Measurements from ENCODE around the gene KRT6A.

The KRT6A gene

GRCh38 chr12:52534482-52534881, 41.4 kb upstream of the KRT6A start:
- DNase-seq, result no peak
- no peak overlapping the region for H2AFZ ChIP-seq (ENCODE audit: low read depth, low read length)
- H3K36me3 ChIP-seq (ENCODE audit: control insufficient read depth in 1 of 2, insufficient read depth in 2 of 2, low read depth in 1 of 2, low read length in 2 of 2), result no peaks in the 10 kb centered on the region
- WGBS, result 69% methylated on average over 4 of the region's 5 CpGs
- no peak overlapping the region for H3K4ac ChIP-seq (ENCODE audit: low read depth in 1 of 2, low read length in 2 of 2)
- H3K9me3 ChIP-seq (ENCODE audit: control insufficient read depth, low read length), result no peaks in the 10 kb centered on the region
- H3K4me1 ChIP-seq (ENCODE audit: control insufficient read depth, insufficient read depth, low read depth, low read length), result no peaks in the 10 kb centered on the region
- H2BK15ac ChIP-seq (ENCODE audit: low read depth, poor library complexity, severe bottlenecking), result no peak overlapping the region
- H3K27ac ChIP-seq (ENCODE audit: low read length, poor library complexity, severe bottlenecking), result no peak overlapping the region
- no peak overlapping the region for H3K18ac ChIP-seq (ENCODE audit: low read depth in 1 of 2, low read length in 2 of 2)
- no peak overlapping the region for H3K9ac ChIP-seq (ENCODE audit: low read length)
- H3K14ac ChIP-seq (ENCODE audit: low read length in 2 of 2), result no peak overlapping the region
- H3K27me3 ChIP-seq (ENCODE audit: control insufficient read depth in 1 of 2, insufficient read depth in 1 of 2, low read length in 2 of 2), result peaks cover 9 to 57% of the 10 kb centered on the region in 2 experiments
- no peak overlapping the region for H2BK12ac ChIP-seq (ENCODE audit: low read length in 2 of 2)
- H2AK5ac ChIP-seq (ENCODE audit: low read length, severe bottlenecking), result no peak overlapping the region
- H3K79me1 ChIP-seq (replicated peaks; ENCODE audit: low read length, poor library complexity, severe bottlenecking), result no peaks in the 10 kb centered on the region
- no peak overlapping the region for H3K23ac ChIP-seq (ENCODE audit: low read length in 2 of 2)
- H3K4me2 ChIP-seq (ENCODE audit: low read length, poor library complexity, severe bottlenecking), result no peak overlapping the region
- H4K91ac ChIP-seq (ENCODE audit: low read length), result no peak overlapping the region
- H3K4me3 ChIP-seq (ENCODE audit: insufficient read depth in 1 of 2, low read depth in 1 of 2, low read length in 2 of 2), result no peak overlapping the region
- H2BK5ac ChIP-seq (ENCODE audit: low read depth, low read length, poor library complexity, severe bottlenecking), result no peak overlapping the region
- no peak overlapping the region for H4K8ac ChIP-seq (ENCODE audit: low read length)
- H2BK120ac ChIP-seq (ENCODE audit: low read depth, low read length), result no peak overlapping the region

GRCh38 chr12:52533686-52534470, 40.8 kb upstream of the KRT6A start:
- Histone ChIP-seq H2AFZ (ENCODE audit: low read depth, low read length) (no peak overlapping the region), H4K8ac (ENCODE audit: low read length) (no peak overlapping the region), H3K23ac (ENCODE audit: low read length in 2 of 2) (peak overlapping the region in 1 of 2 experiments; percentile 30), H3K9me3 (ENCODE audit: control insufficient read depth, low read length) (no peaks in the 10 kb centered on the region), H3K36me3 (ENCODE audit: control insufficient read depth in 1 of 2, insufficient read depth in 2 of 2, low read depth in 1 of 2, low read length in 2 of 2) (no peaks in the 10 kb centered on the region), H3K18ac (ENCODE audit: low read depth in 1 of 2, low read length in 2 of 2) (no peak overlapping the region), H3K27me3 (ENCODE audit: control insufficient read depth in 1 of 2, insufficient read depth in 1 of 2, low read length in 2 of 2) (peaks cover 9 to 64% of the 10 kb centered on the region in 2 experiments), H2AK5ac (ENCODE audit: low read length, severe bottlenecking) (no peak overlapping the region), H3K4me3 (ENCODE audit: insufficient read depth in 1 of 2, low read depth in 1 of 2, low read length in 2 of 2) (no peak overlapping the region), H3K9ac (ENCODE audit: low read length) (no peak overlapping the region), H3K4me1 (ENCODE audit: control insufficient read depth, insufficient read depth, low read depth, low read length) (no peaks in the 10 kb centered on the region), H3K27ac (ENCODE audit: low read length, poor library complexity, severe bottlenecking) (no peak overlapping the region), H3K4ac (ENCODE audit: low read depth in 1 of 2, low read length in 2 of 2) (no peak overlapping the region), H4K91ac (ENCODE audit: low read length) (no peak overlapping the region), H2BK5ac (ENCODE audit: low read depth, low read length, poor library complexity, severe bottlenecking) (no peak overlapping the region), H3K4me2 (ENCODE audit: low read length, poor library complexity, severe bottlenecking) (no peak overlapping the region), H2BK120ac (ENCODE audit: low read depth, low read length) (no peak overlapping the region), H2BK15ac (ENCODE audit: low read depth, poor library complexity, severe bottlenecking) (no peak overlapping the region), H3K79me1 (replicated peaks; ENCODE audit: low read length, poor library complexity, severe bottlenecking) (no peaks in the 10 kb centered on the region), H3K14ac (ENCODE audit: low read length in 2 of 2) (peak overlapping the region in 1 of 2 experiments; percentile 38), H2BK12ac (ENCODE audit: low read length in 2 of 2) (no peak overlapping the region)
- DNase-seq, result no peak
- 78% methylated on average over 8 of the region's 10 CpGs for WGBS

GRCh38 chr12:52532636-52533035, 39.6 kb upstream of the KRT6A start:
- WGBS, result 61% methylated on average over 3 of the region's 4 CpGs

GRCh38 chr12:52531566-52532300, 38.7 kb upstream of the KRT6A start:
- no peaks in the 10 kb centered on the region for H3K9me3 ChIP-seq (ENCODE audit: control insufficient read depth, low read length)
- no peak overlapping the region for H2BK120ac ChIP-seq (ENCODE audit: low read depth, low read length)
- H3K4me2 ChIP-seq (ENCODE audit: low read length, poor library complexity, severe bottlenecking), result no peak overlapping the region
- H3K23ac ChIP-seq (ENCODE audit: low read length in 2 of 2), result no peak overlapping the region
- no peak overlapping the region for H2BK15ac ChIP-seq (ENCODE audit: low read depth, poor library complexity, severe bottlenecking)
- no peak overlapping the region for H3K4ac ChIP-seq (ENCODE audit: low read depth in 1 of 2, low read length in 2 of 2)
- no peak overlapping the region for H3K18ac ChIP-seq (ENCODE audit: low read depth in 1 of 2, low read length in 2 of 2)
- H2AK5ac ChIP-seq (ENCODE audit: low read length, severe bottlenecking), result no peak overlapping the region
- no peaks in the 10 kb centered on the region for H3K4me1 ChIP-seq (ENCODE audit: control insufficient read depth, insufficient read depth, low read depth, low read length)
- H3K79me1 ChIP-seq (replicated peaks; ENCODE audit: low read length, poor library complexity, severe bottlenecking), result no peaks in the 10 kb centered on the region
- H3K14ac ChIP-seq (ENCODE audit: low read length in 2 of 2), result no peak overlapping the region
- 92% methylated on average over 16 of the region's 18 CpGs for WGBS
- H3K27ac ChIP-seq (ENCODE audit: low read length, poor library complexity, severe bottlenecking), result no peak overlapping the region
- no peak for DNase-seq
- H4K91ac ChIP-seq (ENCODE audit: low read length), result no peak overlapping the region
- H4K8ac ChIP-seq (ENCODE audit: low read length), result no peak overlapping the region
- no peak overlapping the region for H2AFZ ChIP-seq (ENCODE audit: low read depth, low read length)
- peaks cover 9 to 60% of the 10 kb centered on the region in 2 experiments for H3K27me3 ChIP-seq (ENCODE audit: control insufficient read depth in 1 of 2, insufficient read depth in 1 of 2, low read length in 2 of 2)
- no peak overlapping the region for H3K4me3 ChIP-seq (ENCODE audit: insufficient read depth in 1 of 2, low read depth in 1 of 2, low read length in 2 of 2)
- H2BK12ac ChIP-seq (ENCODE audit: low read length in 2 of 2), result no peak overlapping the region
- no peaks in the 10 kb centered on the region for H3K36me3 ChIP-seq (ENCODE audit: control insufficient read depth in 1 of 2, insufficient read depth in 2 of 2, low read depth in 1 of 2, low read length in 2 of 2)
- H2BK5ac ChIP-seq (ENCODE audit: low read depth, low read length, poor library complexity, severe bottlenecking), result no peak overlapping the region
- no peak overlapping the region for H3K9ac ChIP-seq (ENCODE audit: low read length)

More at GRCh38 chr12:52532636-52533035, 39.6 kb upstream of the KRT6A start:
- H3K9me3 ChIP-seq (ENCODE audit: control insufficient read depth, low read length), result no peaks in the 10 kb centered on the region
- no peak overlapping the region for H2BK15ac ChIP-seq (ENCODE audit: low read depth, poor library complexity, severe bottlenecking)
- H2BK5ac ChIP-seq (ENCODE audit: low read depth, low read length, poor library complexity, severe bottlenecking), result no peak overlapping the region
- H3K4me3 ChIP-seq (ENCODE audit: insufficient read depth in 1 of 2, low read depth in 1 of 2, low read length in 2 of 2), result no peak overlapping the region
- H3K9ac ChIP-seq (ENCODE audit: low read length), result no peak overlapping the region
- H3K18ac ChIP-seq (ENCODE audit: low read depth in 1 of 2, low read length in 2 of 2), result no peak overlapping the region
- H2BK120ac ChIP-seq (ENCODE audit: low read depth, low read length), result no peak overlapping the region
- H4K8ac ChIP-seq (ENCODE audit: low read length), result no peak overlapping the region
- H3K36me3 ChIP-seq (ENCODE audit: control insufficient read depth in 1 of 2, insufficient read depth in 2 of 2, low read depth in 1 of 2, low read length in 2 of 2), result no peaks in the 10 kb centered on the region
- H3K23ac ChIP-seq (ENCODE audit: low read length in 2 of 2), result no peak overlapping the region
- no peak overlapping the region for H2AFZ ChIP-seq (ENCODE audit: low read depth, low read length)
- no peak for DNase-seq
- peaks cover 9 to 62% of the 10 kb centered on the region in 2 experiments for H3K27me3 ChIP-seq (ENCODE audit: control insufficient read depth in 1 of 2, insufficient read depth in 1 of 2, low read length in 2 of 2)
- no peak overlapping the region for H2BK12ac ChIP-seq (ENCODE audit: low read length in 2 of 2)
- no peaks in the 10 kb centered on the region for H3K79me1 ChIP-seq (replicated peaks; ENCODE audit: low read length, poor library complexity, severe bottlenecking)
- no peak overlapping the region for H4K91ac ChIP-seq (ENCODE audit: low read length)
- no peaks in the 10 kb centered on the region for H3K4me1 ChIP-seq (ENCODE audit: control insufficient read depth, insufficient read depth, low read depth, low read length)
- H3K27ac ChIP-seq (ENCODE audit: low read length, poor library complexity, severe bottlenecking), result no peak overlapping the region
- no peak overlapping the region for H3K4me2 ChIP-seq (ENCODE audit: low read length, poor library complexity, severe bottlenecking)
- H2AK5ac ChIP-seq (ENCODE audit: low read length, severe bottlenecking), result no peak overlapping the region
- no peak overlapping the region for H3K14ac ChIP-seq (ENCODE audit: low read length in 2 of 2)
- H3K4ac ChIP-seq (ENCODE audit: low read depth in 1 of 2, low read length in 2 of 2), result no peak overlapping the region

Data from mesenchymal stem cell (in vitro differentiated cells and primary cell).